HUES48 (cell line): ENCODE results near the gene ADNP.

Source experiments
- H3K27ac ChIP-seq: one replicate; pipeline ENCODE4 v1.7.0; 2013; ENCODE audit warnings: low read depth, low read length, inconsistent platforms
- H3K27me3 ChIP-seq: 2 replicates; pipeline ENCODE4 v1.6.1; 2013; ENCODE audit warnings: mild to moderate bottlenecking, low read length; ENCODE audit not compliant: control insufficient read depth, insufficient read depth
- H3K36me3 ChIP-seq: 2 replicates; pipeline ENCODE4 v1.6.1; 2013; ENCODE audit warnings: low read length; ENCODE audit not compliant: control insufficient read depth, insufficient read depth
- H3K4me1 ChIP-seq: 2 replicates; pipeline ENCODE4 v1.6.1; 2013; ENCODE audit warnings: mild to moderate bottlenecking, low read length; ENCODE audit not compliant: control insufficient read depth, insufficient read depth
- H3K4me3 ChIP-seq: 2 replicates; pipeline ENCODE4 v1.5.1; 2013; ENCODE audit warnings: mild to moderate bottlenecking, low read depth, low read length
- H3K9ac ChIP-seq: 2 replicates; pipeline ENCODE4 v1.6.1; 2013; ENCODE audit warnings: mild to moderate bottlenecking, low read depth, low read length, moderate library complexity
- H3K9me3 ChIP-seq: 2 replicates; pipeline ENCODE4 v1.6.1; 2013; ENCODE audit warnings: low read length; ENCODE audit not compliant: control insufficient read depth, insufficient read depth

ADNP gene

DNA sequence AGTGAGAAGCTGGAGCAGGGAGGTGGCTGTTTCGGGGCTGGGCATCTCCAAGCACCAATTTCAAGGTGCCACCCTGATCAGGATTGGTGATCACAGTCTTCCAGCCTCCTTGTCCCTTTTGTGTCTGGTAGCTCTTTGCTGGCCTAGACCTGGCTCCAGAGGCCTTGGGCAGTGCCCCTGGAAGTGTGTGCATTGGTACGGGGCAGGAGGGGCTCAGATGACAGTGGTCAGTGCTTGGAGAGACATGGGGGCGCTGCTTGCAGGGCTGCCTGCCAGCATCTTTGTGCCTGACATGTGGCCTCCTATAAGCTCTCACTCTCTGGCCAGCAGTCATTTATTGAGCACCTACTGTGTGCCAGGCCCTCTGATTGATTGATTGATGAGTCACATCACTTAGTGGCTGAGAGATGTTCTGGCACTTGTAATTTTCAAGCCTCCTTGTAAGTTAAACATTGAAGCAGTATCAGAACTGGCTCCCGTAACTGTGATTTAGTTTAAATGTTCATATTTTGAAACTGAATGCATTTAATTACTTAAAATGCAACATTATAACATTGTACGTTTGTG is 74.7 kb downstream of the ADNP start:
- Histone ChIP-seq H3K9me3 (no peaks in the 10 kb centered on the region), H3K27me3 (no peaks in the 10 kb centered on the region), H3K36me3 (no peaks in the 10 kb centered on the region), H3K9ac (no peak overlapping the region), H3K4me1 (peaks cover 8% of the 10 kb centered on the region; the same call in 1 of the 2 replicates), H3K4me3 (no peak overlapping the region), H3K27ac (peak overlapping the region; percentile 42)

DNA sequence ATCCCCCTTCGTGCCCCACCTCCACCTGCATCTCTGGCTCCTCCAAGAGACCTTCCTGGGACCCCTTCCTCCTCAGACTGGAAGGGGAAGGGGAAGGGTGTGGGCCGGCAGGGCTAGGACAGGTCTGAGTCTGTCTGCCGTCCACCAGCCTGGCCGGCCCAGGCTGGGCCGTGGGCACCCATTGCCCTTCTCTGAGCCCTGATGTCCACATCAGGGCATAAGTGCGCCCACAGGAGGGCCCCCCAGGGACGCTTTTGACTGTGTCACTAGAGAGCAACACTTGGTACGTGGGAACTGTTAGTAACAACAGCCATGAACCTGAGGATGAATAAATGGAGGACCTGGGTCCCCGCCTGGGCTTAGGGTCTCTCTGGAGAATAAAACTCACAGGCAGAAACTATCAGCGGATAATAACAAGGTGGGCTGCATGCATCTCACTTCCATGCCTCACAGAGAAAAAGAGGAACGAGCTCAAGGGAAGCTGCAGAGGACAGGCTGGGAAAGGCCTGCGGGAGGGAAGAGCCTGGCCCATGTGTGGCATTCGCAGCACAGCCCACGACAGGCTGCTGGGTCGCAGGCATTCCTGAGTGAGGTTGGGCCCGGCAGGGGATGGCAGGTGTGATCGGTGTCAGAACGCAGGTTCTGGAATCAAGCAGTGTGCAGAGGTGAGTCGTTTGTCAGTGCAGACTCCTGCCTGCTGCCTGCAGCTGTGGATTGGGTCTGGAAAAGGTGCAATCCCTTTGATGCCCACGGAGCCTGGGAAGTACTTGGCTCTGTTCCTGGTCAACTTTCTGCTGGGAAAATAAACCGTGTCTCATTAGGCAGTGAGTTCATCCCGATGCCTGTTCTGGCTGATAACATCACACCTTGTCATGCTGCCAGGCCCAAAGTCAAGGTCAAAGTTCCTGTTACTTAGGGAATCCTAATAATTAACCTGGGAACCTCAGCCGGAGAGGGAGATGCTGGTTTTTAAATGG is 75.5 kb downstream of the ADNP start:
- no peak overlapping the region for H3K9ac ChIP-seq
- H3K4me1 ChIP-seq: peaks cover 13% of the 10 kb centered on the region; the same call in 1 of the 2 replicates
- H3K27ac ChIP-seq: peak overlapping the region; percentile 42
- no peak overlapping the region for H3K4me3 ChIP-seq
- H3K9me3 ChIP-seq: no peaks in the 10 kb centered on the region
- H3K27me3 ChIP-seq: no peaks in the 10 kb centered on the region
- no peaks in the 10 kb centered on the region for H3K36me3 ChIP-seq

DNA sequence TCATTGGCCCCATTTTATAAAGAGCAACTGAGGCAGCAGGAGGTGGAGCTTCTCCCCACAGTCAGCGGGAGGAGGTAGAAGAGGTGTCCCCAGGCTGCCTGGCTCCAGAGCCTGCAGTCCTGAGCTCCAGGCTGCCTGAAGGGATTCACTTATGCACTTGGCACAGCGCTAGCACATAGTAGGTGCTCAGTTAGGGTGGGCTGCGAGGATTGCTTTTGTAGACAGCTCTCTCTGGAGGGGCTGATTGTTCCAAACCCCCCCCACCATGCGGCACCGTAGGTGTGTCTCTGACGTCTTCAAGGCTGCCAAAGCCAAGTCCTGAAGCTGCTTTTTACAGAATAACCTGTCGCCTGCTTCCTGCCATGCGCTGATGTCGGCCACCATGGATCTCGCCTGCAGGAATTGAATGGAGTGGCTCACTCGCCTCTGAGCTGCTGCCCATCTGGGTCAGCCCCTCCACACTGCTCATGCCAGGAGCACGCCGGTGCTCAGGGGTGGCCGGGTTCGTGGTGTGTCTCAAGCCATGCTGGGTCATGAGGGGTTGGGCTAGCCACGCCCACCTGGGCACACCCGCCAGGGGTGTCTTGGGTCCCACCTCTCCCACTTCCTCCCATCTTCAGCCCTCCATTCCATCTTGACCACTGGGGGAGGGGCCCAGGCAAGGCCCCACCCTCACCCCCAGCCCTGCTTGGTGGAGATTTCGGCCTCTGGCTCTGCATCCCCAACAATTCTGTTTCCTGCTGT is 76.6 kb downstream of the ADNP start:
- no peaks in the 10 kb centered on the region for H3K36me3 ChIP-seq
- no peak overlapping the region for H3K4me3 ChIP-seq
- peaks cover 13% of the 10 kb centered on the region; the same call in 1 of the 2 replicates for H3K4me1 ChIP-seq
- H3K27me3 ChIP-seq: no peaks in the 10 kb centered on the region
- H3K9ac ChIP-seq: no peak overlapping the region
- H3K9me3 ChIP-seq: no peaks in the 10 kb centered on the region
- H3K27ac ChIP-seq: no peak overlapping the region

GRCh38 chr20:50852085-50852484 is 79.2 kb downstream of the ADNP start:
- Histone ChIP-seq H3K27ac (peak overlapping the region; percentile 20), H3K4me1 (peaks cover 13% of the 10 kb centered on the region; the same call in 1 of the 2 replicates), H3K9me3 (no peaks in the 10 kb centered on the region), H3K36me3 (no peaks in the 10 kb centered on the region), H3K4me3 (no peak overlapping the region), H3K27me3 (no peaks in the 10 kb centered on the region), H3K9ac (no peak overlapping the region)

DNA sequence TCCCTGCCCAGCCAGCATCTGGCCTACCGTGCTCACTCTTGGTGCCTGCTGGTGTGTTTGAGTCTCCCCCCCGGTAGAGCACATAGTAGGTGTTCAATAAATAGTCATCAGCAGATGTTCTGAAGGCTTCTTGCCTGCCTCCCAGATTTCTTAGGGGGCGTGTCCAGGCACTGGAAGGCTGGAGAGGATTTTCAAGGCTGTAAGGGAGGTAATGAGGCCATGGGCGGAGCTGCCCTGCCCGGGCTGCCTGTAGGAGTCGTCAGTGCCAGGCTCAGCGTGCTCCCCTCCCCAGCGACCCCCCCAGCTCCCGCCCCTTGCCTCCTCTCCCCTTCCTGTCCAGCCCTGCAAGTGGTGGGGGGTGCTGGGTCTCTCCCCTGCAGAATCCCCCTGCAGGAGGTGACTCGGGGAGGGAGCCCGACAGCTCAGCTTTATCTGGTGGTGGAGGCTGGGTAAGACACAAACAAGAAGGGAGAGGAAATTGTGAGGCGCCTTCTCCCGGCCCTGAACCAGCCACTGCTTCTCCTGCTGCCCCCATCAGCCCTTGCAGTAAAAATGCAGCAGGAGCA is 80.4 kb downstream of the ADNP start:
- H3K9me3 ChIP-seq: no peaks in the 10 kb centered on the region
- no peak overlapping the region for H3K9ac ChIP-seq
- H3K4me3 ChIP-seq: no peak overlapping the region
- peaks cover 8% of the 10 kb centered on the region; the same call in 1 of the 2 replicates for H3K4me1 ChIP-seq
- no peaks in the 10 kb centered on the region for H3K36me3 ChIP-seq
- H3K27me3 ChIP-seq: no peaks in the 10 kb centered on the region
- peak overlapping the region; percentile 55 for H3K27ac ChIP-seq

GRCh38 chr20:50848846-50849673 is 82.2 kb downstream of the ADNP start:
- Histone ChIP-seq H3K27ac (no peak overlapping the region), H3K27me3 (no peaks in the 10 kb centered on the region), H3K9ac (no peak overlapping the region)

DNA sequence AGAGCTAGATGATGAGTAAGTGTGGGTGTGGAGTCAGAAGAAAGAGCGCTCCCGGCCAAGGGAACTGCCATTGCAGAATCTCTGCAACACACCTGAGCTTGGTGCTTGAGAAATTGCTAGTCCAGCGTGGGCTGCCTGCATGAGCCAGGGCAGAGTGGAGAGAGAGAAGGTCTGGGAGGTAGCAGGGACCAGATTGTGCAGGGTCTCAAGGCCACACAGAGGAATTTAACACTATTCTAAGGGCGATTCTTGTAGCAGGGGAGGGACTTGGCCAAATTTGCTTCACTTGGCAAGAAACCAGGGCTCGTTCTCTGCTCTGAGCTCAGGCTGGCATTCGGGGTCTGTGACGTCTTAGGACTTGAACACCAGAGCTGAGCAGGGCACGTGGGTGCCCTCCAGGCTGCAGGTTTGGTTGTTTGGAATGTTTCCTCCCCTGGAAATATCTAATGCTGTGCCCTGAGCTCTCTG is 82.9 kb downstream of the ADNP start:
- H3K27me3 ChIP-seq: no peaks in the 10 kb centered on the region
- no peak overlapping the region for H3K9ac ChIP-seq
- H3K4me1 ChIP-seq: peaks cover 6% of the 10 kb centered on the region; the same call in 1 of the 2 replicates
- no peaks in the 10 kb centered on the region for H3K9me3 ChIP-seq
- no peak overlapping the region for H3K4me3 ChIP-seq
- H3K27ac ChIP-seq: no peak overlapping the region
- H3K36me3 ChIP-seq: no peaks in the 10 kb centered on the region

More at GRCh38 chr20:50848846-50849673, 82.2 kb downstream of the ADNP start:
- H3K36me3 ChIP-seq: no peaks in the 10 kb centered on the region
- H3K4me3 ChIP-seq: no peak overlapping the region
- peaks cover 6% of the 10 kb centered on the region; the same call in 1 of the 2 replicates for H3K4me1 ChIP-seq
- no peaks in the 10 kb centered on the region for H3K9me3 ChIP-seq

- Histone ChIP-seq H3K27ac (no peak overlapping the region), H3K36me3 (0 out of 2 replicates have a peak, but pooled peaks cover 4% of the 10 kb centered on the region), H3K9ac (no peak overlapping the region), H3K9me3 (no peaks in the 10 kb centered on the region), H3K4me1 (no peaks in the 10 kb centered on the region), H3K27me3 (no peaks in the 10 kb centered on the region), H3K4me3 (no peak overlapping the region)
Observed at GRCh38 chr20:50845566-50846215, 85.5 kb downstream of the ADNP start.

DNA sequence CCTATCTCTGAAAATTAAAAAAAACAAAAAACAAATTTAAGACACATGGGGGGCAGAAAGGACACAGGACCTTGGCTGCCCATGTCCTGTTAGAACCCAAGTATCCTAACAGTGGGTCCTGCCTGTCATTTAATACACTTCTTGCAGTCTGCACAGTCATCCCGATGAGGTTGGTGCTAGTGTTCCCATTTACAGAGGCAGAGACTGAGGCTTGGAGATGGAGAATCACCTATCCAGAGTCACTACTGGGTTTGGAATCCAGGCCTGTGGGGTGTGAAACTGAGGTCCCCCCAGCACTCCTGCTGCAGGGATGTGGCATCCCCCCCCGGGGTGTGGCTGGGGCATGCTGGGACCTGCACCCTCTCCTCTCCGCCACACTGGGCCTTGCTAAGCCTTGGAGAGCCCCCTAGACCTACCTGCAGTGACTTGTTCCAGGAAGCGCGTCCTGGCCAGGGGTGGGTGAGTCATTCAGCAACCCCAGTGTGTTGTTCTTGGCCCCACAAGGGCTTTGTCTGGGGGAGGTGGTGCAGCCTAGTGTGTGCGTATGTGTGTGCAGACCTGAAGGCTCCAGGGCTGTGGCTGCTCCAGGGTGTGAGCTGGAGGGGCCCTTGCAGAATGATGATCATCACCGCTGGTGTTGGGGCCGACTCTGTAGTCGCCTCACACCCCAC is 86.7 kb downstream of the ADNP start:
- Histone ChIP-seq H3K9ac (no peak overlapping the region), H3K27ac (no peak overlapping the region), H3K27me3 (no peaks in the 10 kb centered on the region), H3K4me3 (no peak overlapping the region), H3K4me1 (no peaks in the 10 kb centered on the region), H3K36me3 (0 out of 2 replicates have a peak, but pooled peaks cover 4% of the 10 kb centered on the region), H3K9me3 (no peaks in the 10 kb centered on the region)
